ENCODE data around the gene SNX1. TPM values are rescaled to one million over a fixed set of nuclear protein-coding genes. Genes with fewer than 3 reads are reported as not detected.

Gene SNX1
- total RNA-seq, 1 experiment from 2014 or later, result 94.5 TPM

GRCh38 chr15:64144565-64145281, 48.9 kb downstream of the SNX1 start:
- DNase-seq (ENCODE audit: low spot score), result no peak
- Histone ChIP-seq H3K27ac (ENCODE audit: low read depth, low read length, poor library complexity, severe bottlenecking) (no peak overlapping the region), H3K4me1 (ENCODE audit: insufficient read depth, low read length, poor library complexity, severe bottlenecking) (peaks cover 14% of the 10 kb centered on the region), H3K36me3 (ENCODE audit: insufficient read depth, low read length, poor library complexity, severe bottlenecking) (peaks cover 6% of the 10 kb centered on the region), H3K9me3 (ENCODE audit: low read depth, low read length, poor library complexity, severe bottlenecking) (no peaks in the 10 kb centered on the region), H3K27me3 (replicated peaks; ENCODE audit: insufficient read depth, low read depth, low read length, poor library complexity) (no peaks in the 10 kb centered on the region), H3K4me3 (ENCODE audit: low read depth, low read length, poor library complexity, severe bottlenecking) (no peak overlapping the region)
- CTCF ChIA-PET, result interaction anchor here (1.7 kb wide), 1 partner anchor 9 kb away, joined by 8 read pairs; no protein-coding TSS in a partner anchor
- BruUV-seq (replicated peaks), result no TSS peak
- intact Hi-C loops (cut with micrococcal nuclease; ENCODE audit: unreplicated experiment), result no loop called here
- no peak for TF ChIP-seq CTCF (conservative IDR thresholded peaks at IDR 0.05; ENCODE audit: low read depth, low read length)
- TF ChIP-seq EZH2 (IDR thresholded peaks at IDR 0.05; ENCODE audit: borderline replicate concordance, low read depth, low read length, poor library complexity, severe bottlenecking), result no peak
- POLR2A ChIA-PET (ENCODE audit: low non-redundant PET), result no interaction called here

- no peak overlapping the region for H3K27ac ChIP-seq (ENCODE audit: low read depth, low read length, poor library complexity, severe bottlenecking)
- CTCF ChIA-PET, result interaction anchor here (1.7 kb wide), 1 partner anchor 8 kb away, joined by 8 read pairs; no protein-coding TSS in a partner anchor
- H3K27me3 ChIP-seq (replicated peaks; ENCODE audit: insufficient read depth, low read depth, low read length, poor library complexity), result no peaks in the 10 kb centered on the region
- H3K9me3 ChIP-seq (ENCODE audit: low read depth, low read length, poor library complexity, severe bottlenecking), result no peaks in the 10 kb centered on the region
- POLR2A ChIA-PET (ENCODE audit: low non-redundant PET), result no interaction called here
- H3K4me1 ChIP-seq (ENCODE audit: insufficient read depth, low read length, poor library complexity, severe bottlenecking), result peaks cover 15% of the 10 kb centered on the region
- peaks cover 5% of the 10 kb centered on the region for H3K36me3 ChIP-seq (ENCODE audit: insufficient read depth, low read length, poor library complexity, severe bottlenecking)
- no peak for DNase-seq (ENCODE audit: low spot score)
- no peak for TF ChIP-seq CTCF (conservative IDR thresholded peaks at IDR 0.05; ENCODE audit: low read depth, low read length)
- BruUV-seq (replicated peaks), result no TSS peak
- H3K4me3 ChIP-seq (ENCODE audit: low read depth, low read length, poor library complexity, severe bottlenecking), result no peak overlapping the region
- intact Hi-C loops (cut with micrococcal nuclease; ENCODE audit: unreplicated experiment), result no loop called here
Measured at GRCh38 chr15:64146041-64146440, 50.3 kb downstream of the SNX1 start.

- TF ChIP-seq EZH2 (IDR thresholded peaks at IDR 0.05; ENCODE audit: borderline replicate concordance, low read depth, low read length, poor library complexity, severe bottlenecking), result no peak
- no peak for TF ChIP-seq CTCF (conservative IDR thresholded peaks at IDR 0.05; ENCODE audit: low read depth, low read length)
- no TSS peak for BruUV-seq (replicated peaks)
- Histone ChIP-seq H3K27ac (ENCODE audit: low read depth, low read length, poor library complexity, severe bottlenecking) (no peak overlapping the region), H3K4me3 (ENCODE audit: low read depth, low read length, poor library complexity, severe bottlenecking) (no peak overlapping the region), H3K36me3 (ENCODE audit: insufficient read depth, low read length, poor library complexity, severe bottlenecking) (peaks cover under 1% of the 10 kb centered on the region), H3K4me1 (ENCODE audit: insufficient read depth, low read length, poor library complexity, severe bottlenecking) (peaks cover 18% of the 10 kb centered on the region), H3K9me3 (ENCODE audit: low read depth, low read length, poor library complexity, severe bottlenecking) (no peaks in the 10 kb centered on the region), H3K27me3 (replicated peaks; ENCODE audit: insufficient read depth, low read depth, low read length, poor library complexity) (no peaks in the 10 kb centered on the region)
- intact Hi-C loops (cut with micrococcal nuclease; ENCODE audit: unreplicated experiment), result no loop called here
- POLR2A ChIA-PET (ENCODE audit: low non-redundant PET), result no interaction called here
- no peak for DNase-seq (ENCODE audit: low spot score)
- CTCF ChIA-PET, result no interaction called here
Measured at GRCh38 chr15:64146520-64146884, 50.7 kb downstream of the SNX1 start.

Measured in A673 (cell line).